Forelimb muscle (tissue), 1 donor: ENCODE data around the gene SH3GL1. TPM values are rescaled to one million over a fixed set of nuclear protein-coding genes. Genes with fewer than 3 reads are reported as not detected.

Experiments
- DNase-seq: peaks from one replicate; pipeline ENCODE4 v3.0.0-alpha.2; 2013; ENCODE audit warnings: low read depth
- polyA plus RNA-seq: library from polyadenylated mRNA; unstranded; fragments of 120-200 nt; gene quantifications from one replicate; pipeline ENCODE4 v1.2.1, GENCODE V29; 2013; ENCODE audit not compliant: insufficient read length

The SH3GL1 gene
- polyA plus RNA-seq, 1 donor: 57.7 TPM

DNA sequence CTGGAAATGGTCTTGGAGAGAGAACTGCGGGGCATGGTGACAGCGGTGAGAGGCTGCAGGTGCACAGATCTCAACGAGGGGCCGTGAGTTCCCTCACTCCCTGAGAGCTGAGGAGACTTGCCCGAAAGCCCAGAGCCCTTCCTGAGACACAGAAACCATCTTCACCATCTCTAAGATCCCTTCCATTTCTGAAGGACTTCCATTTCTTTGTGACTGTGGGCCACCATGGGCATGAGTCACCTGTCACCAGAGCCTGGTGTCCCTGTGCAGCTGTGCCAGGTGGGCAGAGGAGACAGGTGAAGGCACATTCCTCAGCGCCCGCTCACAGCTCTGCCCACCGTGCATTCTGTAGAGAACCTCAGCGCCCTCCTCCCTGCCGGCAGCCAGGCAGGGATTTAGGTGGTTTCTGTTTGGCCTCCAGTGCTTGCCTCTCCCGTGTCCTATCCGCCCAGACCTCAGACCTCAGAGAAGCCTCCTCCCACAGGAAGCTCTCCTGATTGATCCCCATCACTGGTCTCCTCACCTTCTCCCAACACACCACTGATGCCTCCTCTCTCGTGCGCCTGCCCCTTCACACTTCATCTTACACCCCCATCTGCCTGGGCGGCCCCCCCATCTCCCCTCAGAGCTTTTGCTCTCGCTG, 24.2 kb downstream of the SH3GL1 start:
- DNase-seq: no peak

DNA sequence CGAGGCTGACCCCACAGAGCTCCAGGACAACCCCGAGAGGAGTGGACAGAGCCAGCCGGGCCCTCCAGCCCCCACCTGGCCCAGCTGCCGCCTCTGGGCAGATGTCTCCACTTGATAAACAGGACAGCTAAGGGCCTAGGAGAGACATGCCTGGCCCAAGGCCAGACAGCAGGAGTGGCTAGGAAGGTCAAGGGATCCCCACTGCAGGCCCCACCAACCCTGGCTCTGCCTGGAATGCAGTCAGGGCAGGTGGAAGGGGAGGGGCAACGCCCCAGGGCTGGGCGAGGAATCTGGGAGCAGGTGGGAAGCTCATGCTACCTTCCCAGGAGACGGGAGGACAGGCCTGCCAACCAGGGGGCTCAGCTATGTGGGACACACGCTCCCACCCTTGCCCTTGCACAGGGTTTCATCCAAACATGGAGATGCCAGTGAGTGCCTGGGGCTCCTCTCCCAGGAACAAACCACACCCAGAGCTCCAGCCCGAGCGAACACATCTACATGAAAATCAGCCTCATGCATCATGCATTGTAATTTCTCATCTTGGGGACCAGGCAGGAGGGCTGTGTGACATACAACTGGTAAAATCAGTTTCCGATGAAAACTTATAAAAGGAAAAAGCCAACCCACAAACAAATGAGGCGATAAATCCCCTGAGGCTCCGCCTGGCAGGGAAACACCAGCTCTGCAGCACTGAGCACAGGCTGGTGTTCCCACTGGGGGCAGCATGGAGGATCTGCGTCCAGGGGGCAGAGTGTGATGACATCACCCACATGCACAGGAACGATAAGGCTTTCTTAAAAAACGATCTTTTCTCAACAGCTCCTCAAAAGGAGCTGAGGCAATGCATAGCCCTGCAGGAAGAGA, 25.0 kb downstream of the SH3GL1 start:
- no peak for DNase-seq

DNA sequence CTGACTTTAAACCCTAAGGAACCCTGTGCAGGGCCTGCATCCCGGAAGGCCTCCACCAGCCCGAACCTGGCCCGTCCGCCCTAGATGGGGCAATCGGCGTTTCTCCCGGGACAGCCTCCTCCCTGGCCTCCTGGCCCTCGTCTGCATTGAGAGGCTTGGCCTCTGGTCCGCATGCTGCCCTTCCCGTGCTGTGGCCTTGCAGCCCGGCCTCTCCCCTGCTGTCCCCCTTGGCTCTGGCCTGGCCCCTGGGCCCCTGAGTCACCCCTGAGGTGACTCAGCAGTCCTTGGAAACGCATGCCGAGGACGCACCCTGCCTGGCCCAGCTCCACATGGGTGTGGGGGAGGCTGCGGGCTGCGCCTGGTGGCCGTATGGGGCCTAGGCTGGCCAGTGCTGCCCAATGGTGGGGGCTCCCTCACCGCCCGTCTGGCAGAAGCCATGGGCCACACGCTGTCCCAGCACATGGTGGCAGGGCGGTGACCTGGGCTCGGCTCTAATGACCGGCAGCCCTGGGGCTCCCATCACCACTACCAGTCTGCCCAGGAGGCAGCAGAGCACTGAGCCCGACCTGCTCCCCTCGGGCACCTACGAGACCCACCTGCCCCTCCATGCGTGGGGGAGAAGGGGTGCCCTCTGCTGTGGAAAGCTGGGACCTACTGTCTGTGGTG, 25.7 kb downstream of the SH3GL1 start:
- no peak for DNase-seq

DNA sequence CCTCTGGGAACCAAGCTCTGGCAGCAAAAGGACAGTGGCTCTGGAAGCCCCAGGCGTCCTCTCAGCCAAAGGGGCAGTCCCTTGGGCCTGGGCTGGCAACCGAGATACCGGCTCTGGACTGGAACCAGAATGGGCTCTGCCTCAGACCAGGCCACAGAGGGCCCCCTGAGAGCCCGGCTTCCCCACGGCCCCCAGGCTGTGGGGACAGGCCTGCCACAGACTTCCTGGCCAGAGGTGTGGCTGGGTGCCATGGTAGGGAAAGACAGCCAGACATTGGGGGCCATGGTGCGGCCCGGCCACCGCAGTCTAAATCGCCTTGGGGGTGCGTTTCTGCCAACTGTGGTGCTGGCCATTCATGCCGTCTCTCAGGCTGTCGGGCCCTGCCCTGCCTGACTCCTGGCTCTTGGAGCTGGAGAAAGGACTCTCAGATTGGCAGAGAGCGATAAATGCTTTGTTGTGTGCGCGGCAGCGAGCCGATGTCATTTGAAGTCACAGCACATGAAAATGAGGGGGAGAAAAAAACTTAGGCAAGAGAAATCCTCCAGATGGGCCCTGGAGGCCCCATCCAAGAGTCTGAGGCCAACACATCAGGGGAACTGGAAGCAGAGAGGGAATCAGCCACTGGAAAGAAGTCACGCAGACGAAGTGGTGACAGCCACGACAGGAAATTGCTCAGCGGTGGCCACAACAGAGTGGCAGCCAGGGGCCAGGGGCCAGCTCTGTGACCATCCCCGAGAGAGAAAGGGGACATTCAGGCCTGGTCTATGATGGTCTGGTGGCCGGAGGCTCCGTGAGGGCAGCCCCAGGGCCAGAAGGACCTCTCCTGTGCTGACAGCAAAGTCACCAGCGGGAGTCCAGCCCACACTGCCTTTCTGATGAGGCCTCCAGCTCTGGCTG, 26.5 kb downstream of the SH3GL1 start:
- DNase-seq: no peak

DNA sequence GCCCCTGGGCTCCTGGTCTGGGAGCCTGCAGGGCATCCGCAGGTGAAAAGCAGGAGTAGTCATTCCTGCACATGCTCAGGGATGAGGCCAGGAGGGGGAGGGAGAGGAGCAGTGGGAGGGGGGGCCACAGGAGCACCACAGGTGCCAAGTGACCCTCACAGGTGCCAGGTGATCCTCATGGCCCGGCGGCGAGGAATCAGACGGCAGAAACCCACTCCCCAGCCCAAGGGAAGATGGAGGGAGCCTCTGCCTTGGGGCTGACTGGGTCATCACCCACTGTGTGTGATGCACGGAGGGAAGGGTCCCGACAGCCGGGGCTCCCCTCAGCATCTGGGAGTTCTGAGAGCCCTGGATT, 27.4 kb downstream of the SH3GL1 start:
- DNase-seq: no peak

DNA sequence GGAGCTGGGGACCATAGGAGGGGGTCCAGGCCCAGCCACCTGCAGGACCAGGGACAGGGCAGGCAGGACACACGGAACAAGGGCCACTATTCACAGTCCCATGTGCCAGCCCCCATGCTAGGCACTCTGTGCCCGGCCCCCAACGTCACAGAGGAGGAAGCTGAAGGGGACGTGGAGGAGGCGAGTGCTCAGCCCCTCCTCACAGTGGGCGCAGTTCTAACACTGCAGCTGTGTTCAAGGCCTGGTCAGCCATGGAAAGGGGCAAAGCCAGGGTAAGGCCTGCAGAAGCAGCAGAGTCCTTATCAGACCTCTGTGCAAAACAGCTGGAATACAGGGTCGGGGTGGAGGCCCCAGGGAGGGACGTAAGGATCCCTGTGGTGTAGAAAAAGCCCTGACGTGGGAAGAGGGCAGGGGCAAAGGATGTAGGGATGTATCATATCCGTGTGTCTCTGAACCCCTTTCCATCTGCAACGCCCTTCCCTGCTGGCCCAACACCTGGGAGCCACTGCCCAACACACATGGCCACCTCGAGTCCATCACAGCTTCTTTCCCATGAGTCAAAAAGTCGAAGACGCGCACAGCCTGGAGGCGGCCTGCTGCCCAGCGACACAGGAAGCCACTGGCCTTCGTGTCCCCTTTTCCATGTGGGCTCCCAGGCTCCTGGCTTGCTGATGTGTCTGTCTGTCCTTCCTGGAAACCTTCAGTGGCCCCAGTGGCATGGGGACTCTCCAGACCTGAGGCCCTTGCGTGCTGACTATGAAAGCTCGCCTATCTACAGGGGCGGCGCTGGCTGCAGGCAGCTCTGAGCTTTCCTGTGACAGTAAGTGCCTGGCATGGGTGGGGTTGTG, 28.0 kb downstream of the SH3GL1 start:
- DNase-seq: no peak

DNA sequence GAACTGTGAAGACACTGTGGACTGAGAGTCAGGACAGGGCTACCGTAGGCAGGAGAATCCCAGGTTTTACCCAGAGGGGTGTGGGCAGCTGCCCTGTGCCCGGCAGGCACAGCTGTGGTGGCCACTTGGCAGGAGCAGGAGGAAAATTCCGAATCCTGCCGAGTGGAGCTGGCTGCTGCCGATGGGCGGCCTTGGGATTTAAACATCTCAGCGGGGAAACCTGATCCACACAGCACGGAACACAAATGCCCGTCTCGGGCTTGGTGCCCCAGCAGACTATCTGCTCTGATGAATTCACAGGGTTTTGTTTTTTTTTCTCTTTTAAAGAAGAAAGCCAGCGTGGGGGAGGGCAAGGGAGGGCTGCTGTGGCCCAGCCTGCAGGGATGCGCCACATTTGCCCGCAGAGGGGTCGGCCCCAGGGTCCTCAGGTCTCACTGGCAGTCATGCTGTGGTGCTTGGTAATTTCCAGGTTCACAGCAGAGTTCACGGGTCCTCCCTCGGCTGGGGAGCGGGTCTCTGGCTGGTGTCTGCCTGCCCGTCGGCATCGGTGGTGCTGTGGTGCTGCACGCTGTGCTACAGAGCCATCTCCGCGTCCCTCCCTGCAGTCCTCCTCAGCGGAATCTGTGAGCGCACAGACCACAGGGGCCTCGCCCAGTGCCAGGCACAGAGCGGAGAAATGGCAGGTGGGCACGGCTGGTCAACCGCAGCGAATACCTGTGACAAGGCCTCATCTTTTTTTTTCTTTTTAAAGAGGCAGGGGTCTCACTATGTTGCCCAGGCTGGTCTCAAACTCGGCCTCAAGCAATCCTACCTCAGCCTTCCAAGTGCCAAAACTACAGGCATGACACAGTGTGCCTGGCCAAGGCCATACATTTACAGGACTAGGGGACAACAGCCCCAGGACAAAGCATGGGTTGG, 28.8 kb downstream of the SH3GL1 start:
- DNase-seq: no peak

DNA sequence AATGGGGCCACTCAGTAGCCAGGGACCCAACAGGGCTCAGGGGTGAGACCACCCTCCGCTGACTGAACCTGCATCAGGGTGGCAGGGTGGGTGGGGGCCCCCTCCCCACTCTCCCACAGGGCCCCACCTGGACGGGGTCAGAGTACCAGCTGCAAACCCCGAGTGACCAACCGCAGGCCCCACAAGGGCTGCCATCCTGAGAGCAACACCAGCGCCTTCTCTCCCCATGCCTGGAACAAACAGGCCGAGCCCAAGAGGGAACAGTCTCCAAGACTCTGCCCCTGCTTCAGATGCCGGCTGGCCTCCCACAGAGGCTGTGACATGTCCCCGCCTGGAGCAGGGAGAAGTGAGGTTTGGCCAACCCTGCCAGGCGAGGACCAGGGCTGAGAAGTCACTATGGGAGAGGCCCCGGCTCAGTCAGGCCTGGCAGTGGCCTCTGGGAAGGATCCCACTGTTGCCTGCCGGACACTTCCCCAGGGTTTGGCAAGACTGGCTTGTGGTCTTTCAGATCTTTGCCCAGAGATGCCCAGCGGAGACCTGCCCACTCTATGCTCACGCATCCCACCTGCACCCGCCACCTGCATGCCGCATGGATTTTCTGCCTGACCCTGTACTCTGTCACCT, 29.8 kb downstream of the SH3GL1 start:
- DNase-seq: no peak

DNA sequence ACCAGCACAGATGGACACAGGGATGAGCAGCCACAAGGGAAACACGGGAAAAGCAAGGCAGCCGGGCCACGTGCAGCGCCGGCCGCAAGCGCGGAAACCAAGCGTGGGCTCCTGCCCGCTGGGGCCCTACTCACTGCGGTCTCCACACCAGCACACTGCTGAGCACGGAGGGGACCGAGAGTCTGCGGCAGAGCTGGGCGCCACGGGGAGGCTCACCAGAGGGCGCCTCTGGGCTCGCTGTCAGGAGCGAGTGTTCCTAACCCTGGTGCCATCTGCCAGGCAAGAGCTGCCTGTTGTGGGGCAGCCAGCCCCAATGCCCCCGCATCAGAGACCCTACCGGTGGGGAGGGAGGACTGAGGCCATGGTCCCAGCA, 30.5 kb downstream of the SH3GL1 start:
- DNase-seq: no peak

DNA sequence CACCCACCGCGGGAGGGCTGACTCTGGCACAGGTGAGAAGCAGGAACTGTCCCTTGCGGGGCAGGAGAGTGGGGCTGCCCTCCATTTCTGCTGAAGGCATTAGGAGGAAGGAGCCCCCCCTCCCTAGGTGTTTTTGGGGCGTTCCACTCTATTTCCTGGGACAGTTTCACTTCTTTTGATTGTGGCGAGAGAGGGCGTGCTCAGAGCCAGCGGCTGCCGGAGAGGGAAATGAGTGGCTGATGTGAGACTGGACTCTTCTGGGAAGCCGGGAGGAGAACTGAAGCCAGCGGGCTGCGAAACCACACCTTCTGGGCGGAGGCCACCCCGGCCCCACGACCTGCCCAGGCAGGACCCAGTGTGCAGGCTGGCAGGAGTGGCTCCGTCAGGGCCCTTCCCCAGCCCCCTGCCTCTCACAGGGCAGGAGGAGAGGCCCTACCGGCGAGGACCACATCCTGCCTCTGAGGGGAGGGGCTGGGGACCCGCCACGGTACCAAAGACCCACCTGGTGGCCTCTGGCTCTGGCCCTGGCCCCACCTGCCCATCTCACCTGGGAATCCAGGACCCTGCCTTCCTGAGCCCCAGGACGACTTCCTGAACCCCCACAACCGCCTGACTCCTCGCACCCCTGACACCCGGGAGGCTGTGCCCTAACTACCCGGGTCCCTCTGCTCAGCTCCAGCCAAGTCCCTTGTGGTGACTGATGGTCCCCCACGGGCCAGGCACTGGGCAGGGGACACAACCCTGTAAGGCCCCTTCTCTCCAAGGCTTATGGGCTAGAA, 31.0 kb downstream of the SH3GL1 start:
- no peak for DNase-seq

DNA sequence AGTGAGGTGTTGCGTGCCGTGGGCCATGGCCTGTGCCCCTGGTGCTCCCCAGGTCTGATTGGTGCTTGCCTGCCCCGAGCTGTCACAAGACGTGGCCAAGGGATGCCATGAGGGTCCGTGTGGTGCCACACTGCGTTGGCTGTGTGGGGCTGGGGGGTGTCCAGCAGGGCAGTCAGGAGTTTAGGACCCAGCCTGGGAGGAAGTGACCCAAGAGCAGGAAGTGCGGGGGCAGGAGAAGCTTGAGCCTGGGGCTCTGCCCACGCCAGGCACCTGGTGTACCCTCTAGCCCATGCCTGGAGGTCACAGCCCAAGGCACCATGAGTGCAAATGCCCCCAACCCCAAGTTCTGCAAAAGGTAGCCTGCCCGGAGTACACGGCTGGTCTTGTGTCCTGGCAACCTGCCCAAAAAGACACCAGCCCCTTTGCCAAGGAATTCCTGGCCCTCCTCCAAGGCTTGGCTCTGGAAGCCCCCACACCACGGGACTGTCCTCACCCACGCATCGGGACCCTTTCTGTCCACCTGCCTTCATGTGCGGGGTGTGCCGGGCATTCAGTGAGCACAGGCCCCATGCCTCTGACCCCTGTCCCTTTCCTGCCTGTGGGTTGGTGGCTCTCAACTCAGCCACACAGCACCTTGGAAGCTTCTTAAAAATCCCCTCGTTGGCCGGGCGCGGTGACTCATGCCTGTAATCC, 32.1 kb downstream of the SH3GL1 start:
- DNase-seq: no peak

DNA sequence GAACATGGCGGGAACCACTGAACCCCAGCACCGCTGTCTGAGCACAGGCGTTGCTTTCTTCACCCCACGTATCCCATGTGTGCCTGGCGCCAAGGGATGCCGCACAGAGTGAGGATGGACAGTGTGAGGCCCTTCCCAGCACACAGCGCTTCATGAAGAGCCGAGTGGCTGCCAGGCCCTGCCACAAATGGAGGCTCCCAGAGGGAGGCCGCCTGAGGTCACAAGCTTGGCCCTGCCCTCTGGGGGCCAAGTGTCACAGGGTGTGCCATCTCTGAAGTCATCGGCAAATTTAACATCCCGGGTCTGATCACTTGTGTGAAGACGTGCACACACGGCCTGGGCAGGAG, 32.6 kb downstream of the SH3GL1 start:
- DNase-seq: no peak

DNA sequence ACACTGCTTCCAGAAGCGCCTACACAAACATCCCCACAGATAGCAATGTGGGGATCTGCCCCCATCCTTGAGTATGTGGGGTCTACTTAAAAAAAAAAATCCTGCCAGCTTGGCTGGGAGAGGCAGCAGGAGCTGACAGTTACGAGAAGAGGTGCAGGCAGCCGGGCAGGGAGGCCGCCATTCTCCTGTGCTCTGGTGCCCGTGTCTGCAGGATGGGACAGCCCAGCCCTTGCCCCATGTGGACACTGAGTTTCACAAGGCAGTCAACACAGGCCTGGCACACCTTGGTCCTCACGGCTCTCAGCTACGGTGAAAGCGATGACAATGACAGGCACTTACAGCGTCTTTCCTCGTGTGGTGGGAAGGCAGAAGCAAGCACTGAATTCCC, 33.0 kb downstream of the SH3GL1 start:
- DNase-seq: no peak

DNA sequence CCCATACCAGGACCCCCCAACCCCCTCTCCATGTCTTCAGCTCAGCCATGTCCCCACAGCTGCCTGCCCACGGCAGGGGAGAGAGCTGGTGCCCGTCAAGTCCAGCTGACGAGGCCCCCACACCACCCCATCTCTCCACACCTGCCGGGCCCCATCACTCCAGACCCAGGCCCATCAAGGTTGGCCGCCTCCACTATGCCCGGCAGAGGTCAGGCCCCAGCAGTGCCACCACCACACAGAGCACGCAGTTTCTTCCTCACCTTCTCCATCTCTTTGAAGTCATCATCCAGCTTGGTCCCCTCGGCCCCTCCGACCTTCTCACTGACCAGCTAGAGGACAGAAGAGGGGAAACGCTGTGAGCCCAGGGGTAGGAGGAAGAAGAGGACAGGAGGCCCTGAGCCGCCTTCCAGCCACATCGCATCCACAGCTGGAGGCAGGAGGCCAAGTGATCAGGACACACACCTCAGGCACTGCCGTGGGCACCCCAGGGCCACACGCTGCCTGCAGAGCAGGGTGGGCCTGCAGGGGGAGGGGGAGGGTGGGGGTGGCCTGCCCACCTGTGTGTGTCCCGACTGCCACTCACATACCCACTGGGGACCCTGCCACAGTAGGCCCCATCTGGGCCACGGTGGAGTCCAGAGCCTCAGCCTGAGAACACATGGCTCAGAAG, 33.5 kb downstream of the SH3GL1 start:
- DNase-seq: no peak

DNA sequence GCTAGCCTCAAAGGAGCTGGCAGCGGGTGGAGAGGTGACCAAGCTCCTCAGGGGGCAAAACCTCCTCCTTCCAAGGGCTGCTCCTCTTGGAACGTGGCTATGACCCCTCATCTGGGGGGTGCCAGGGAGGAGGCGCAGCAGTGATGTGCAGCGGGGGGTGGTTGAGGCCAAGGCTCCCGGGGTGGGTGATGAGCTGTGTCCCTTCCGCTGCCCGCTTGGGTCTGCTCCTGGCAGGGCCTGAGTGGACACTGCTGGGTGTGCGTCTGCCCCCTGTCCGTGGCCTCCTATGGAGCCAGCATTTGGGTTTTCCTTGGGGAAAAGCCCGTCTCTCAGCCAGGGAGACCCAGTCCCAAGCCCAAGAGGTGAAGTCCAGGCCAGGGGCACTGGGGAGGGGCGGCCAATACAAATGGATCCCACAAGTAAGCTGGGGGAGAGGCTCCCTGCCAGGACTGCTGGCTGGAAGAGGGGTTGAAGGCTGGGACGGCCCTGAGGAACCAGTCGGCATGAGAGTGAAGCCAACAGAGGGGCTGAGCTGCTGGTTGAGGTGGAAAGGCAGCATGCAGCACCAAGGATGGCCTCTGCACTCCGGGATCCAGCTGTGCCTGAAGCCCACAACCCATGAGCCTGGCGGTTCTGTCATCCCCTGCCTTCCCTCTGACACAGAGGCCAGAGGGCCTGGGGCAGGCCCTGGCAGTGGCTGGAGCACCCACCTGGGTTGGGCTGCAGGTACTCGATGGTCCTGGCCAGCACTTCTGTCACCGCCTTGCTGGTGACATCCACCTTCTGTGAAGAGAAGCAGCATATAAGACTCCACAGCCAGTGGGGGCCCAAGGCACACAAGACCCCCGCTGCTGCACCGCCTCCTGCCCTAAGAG, 34.3 kb downstream of the SH3GL1 start:
- no peak for DNase-seq

DNA sequence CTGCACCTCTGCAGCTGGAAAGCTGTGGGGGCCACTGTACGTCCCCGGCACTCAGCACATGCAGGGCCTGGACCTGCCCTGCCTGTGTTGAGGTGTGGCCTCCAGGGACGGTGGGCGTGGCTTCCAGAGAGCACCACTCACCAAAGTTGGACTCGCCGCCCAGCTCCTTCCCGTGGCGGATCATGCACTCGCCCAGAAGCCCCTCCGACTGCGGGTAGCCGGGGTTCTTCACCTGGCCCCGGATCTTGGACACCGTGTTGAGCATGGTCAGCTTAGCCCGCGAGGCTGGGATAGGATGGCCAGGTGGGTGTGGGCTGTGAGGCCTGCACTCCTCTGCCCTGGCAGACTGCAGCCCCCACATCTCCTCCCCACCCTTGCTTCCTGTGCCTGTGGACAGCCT, 35.0 kb downstream of the SH3GL1 start:
- DNase-seq: no peak
